Measurements from ENCODE around the gene SSB. TPM values are rescaled to one million over a fixed set of nuclear protein-coding genes. Genes with fewer than 3 reads are reported as not detected.

SSB gene
- polyA plus RNA-seq, 2 of the 4 experiments (the other 2 are of a cell fraction), result 253 to 255 TPM

- TF ChIP-seq POLR2AphosphoS2 (conservative IDR thresholded peaks at IDR 0.05; ENCODE audit: low read length), result no peak
- no peak for TF ChIP-seq FOSB (CRISPR knock-in tag; IDR thresholded peaks at IDR 0.05)
- no peak for TF ChIP-seq ZC3H11A (IDR thresholded peaks at IDR 0.05)
These were observed 23.3 kb upstream of the SSB start (continued) for GRCh38 chr2:169775354-169775753.

- H3K4me2 ChIP-seq, result no peak overlapping the region
- no peak for DNase-seq (ENCODE audit: low read depth in 1 of 2, low spot score in 1 of 2)
These were observed 22.9 kb upstream of the SSB start for GRCh38 chr2:169775765-169776164.

GRCh38 chr2:169776252-169776761, 22.4 kb upstream of the SSB start:
- no peaks in the 10 kb centered on the region for H3K9me3 ChIP-seq
- H3K27ac ChIP-seq, result no peak overlapping the region
- no peak for ATAC-seq
- ChIA-PET POLR2A (no interaction called here), CTCF (no interaction called here)
- H3K4me1 ChIP-seq, result no peaks in the 10 kb centered on the region
- TF ChIP-seq ZNF302 (CRISPR knock-in tag; IDR thresholded peaks at IDR 0.05) (no peak), MAZ (IDR thresholded peaks at IDR 0.05; ENCODE audit: borderline replicate concordance, low read depth, low read length) (no peak), MYC (IDR thresholded peaks at IDR 0.05; ENCODE audit: borderline replicate concordance, low read length) (no peak), MAFK (IDR thresholded peaks at IDR 0.05; ENCODE audit: partially characterized antibody) (no peak), ZFP36 (IDR thresholded peaks at IDR 0.05; ENCODE audit: borderline replicate concordance, partially characterized antibody) (no peak), EHF (CRISPR knock-in tag; IDR thresholded peaks at IDR 0.05) (no peak), FOSB (CRISPR knock-in tag; IDR thresholded peaks at IDR 0.05) (no peak), EP300 (IDR thresholded peaks at IDR 0.05) (no peak), CHD2 (IDR thresholded peaks at IDR 0.05; ENCODE audit: low read length, partially characterized antibody) (no peak), KDM5A (IDR thresholded peaks at IDR 0.05) (no peak), ATOH8 (CRISPR knock-in tag; IDR thresholded peaks at IDR 0.05; ENCODE audit: low read depth) (no peak)
- H3K4me2 ChIP-seq, result no peak overlapping the region
- no peak for FAIRE-seq
- WGBS (ENCODE audit: missing lambda C conversion rate), result 65% methylated on average over 2 of the region's 2 CpGs
- no peak overlapping the region for H3K4me3 ChIP-seq
- DNase-seq (ENCODE audit: low read depth in 1 of 2, low spot score in 1 of 2), result no peak

More at GRCh38 chr2:169775765-169776164, 22.9 kb upstream of the SSB start:
- Histone ChIP-seq H3K9me3 (no peaks in the 10 kb centered on the region), H3K27ac (no peak overlapping the region), H3K4me1 (no peaks in the 10 kb centered on the region), H3K4me3 (no peak overlapping the region)
- ATAC-seq (no peak; a peak in 2 of 6 replicates), FAIRE-seq (no peak)
- ChIA-PET CTCF (no interaction called here), POLR2A (no interaction called here)
- whole genome bisulfite sequencing (ENCODE audit: missing lambda C conversion rate), result 44% methylated on average over 2 of the region's 2 CpGs
- TF ChIP-seq MAFK (IDR thresholded peaks at IDR 0.05; ENCODE audit: partially characterized antibody) (no peak), MAZ (IDR thresholded peaks at IDR 0.05; ENCODE audit: borderline replicate concordance, low read depth, low read length) (no peak), SREBF2 (IDR thresholded peaks at IDR 0.05) (no peak), TFCP2L1 (CRISPR knock-in tag; IDR thresholded peaks at IDR 0.05) (no peak), HOXB13 (CRISPR knock-in tag; IDR thresholded peaks at IDR 0.05; ENCODE audit: low read depth) (no peak), MYC (IDR thresholded peaks at IDR 0.05; ENCODE audit: borderline replicate concordance, low read length) (no peak), ZFP36 (IDR thresholded peaks at IDR 0.05; ENCODE audit: borderline replicate concordance, partially characterized antibody) (no peak), HES2 (IDR thresholded peaks at IDR 0.05) (no peak), USF2 (IDR thresholded peaks at IDR 0.05) (no peak), RCOR1 (IDR thresholded peaks at IDR 0.05; ENCODE audit: low read depth, low read length) (no peak), JUNB (IDR thresholded peaks at IDR 0.05) (no peak), CHD2 (IDR thresholded peaks at IDR 0.05; ENCODE audit: low read length, partially characterized antibody) (no peak), HMGXB4 (CRISPR knock-in tag; IDR thresholded peaks at IDR 0.05; ENCODE audit: borderline replicate concordance) (no peak), EHMT2 (IDR thresholded peaks at IDR 0.05; ENCODE audit: low read depth) (no peak), RARB (CRISPR knock-in tag; IDR thresholded peaks at IDR 0.05) (no peak), NPAS2 (CRISPR knock-in tag; IDR thresholded peaks at IDR 0.05; ENCODE audit: borderline replicate concordance) (no peak), EP300 (IDR thresholded peaks at IDR 0.05) (no peak), TP53 (CRISPR knock-in tag; IDR thresholded peaks at IDR 0.05) (no peak), CHD4 (IDR thresholded peaks at IDR 0.05; ENCODE audit: borderline replicate concordance) (no peak)

All from A549 (cell line).